ENCODE measurements around the gene SLC19A2. TPM values are rescaled to one million over a fixed set of nuclear protein-coding genes. Genes with fewer than 3 reads are reported as not detected.

The SLC19A2 gene
- total and polyA plus RNA-seq, 2 of the 8 experiments (the other 6 are each of a cell fraction or from before 2014, with no cell fraction given): 21.2 to 23.2 TPM

DNA sequence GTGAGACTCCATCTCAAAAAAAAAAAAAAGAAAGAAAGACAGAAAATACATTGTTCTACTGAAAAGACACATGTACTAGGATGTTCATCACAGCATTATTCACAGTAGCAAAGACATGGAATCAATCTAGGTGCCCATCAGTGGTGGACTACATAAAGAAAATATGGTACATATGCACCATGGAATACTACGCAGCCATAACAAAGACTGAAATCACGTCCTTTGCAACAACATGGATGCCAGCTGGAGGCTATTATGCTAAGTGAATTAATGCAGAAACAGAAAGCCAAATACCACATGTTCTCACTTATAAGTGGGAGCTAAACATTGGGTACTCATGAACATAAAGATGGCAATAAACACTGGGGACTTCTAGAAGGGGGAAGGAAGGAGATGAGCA is 48.9 kb upstream of the SLC19A2 start:
- Histone ChIP-seq H2BK15ac (ENCODE audit: low read length) (no peak overlapping the region), H4K91ac (replicated peaks; ENCODE audit: insufficient read length, low read length) (no peak overlapping the region), H2AK5ac (ENCODE audit: low read depth, low read length) (no peak overlapping the region), H2BK120ac (replicated peaks; ENCODE audit: low read depth, low read length) (no peak overlapping the region), H3K36me3 (ENCODE audit: control insufficient read depth in 2 of 4, insufficient read depth in 4 of 4, low read length in 3 of 4) (no peaks in the 10 kb centered on the region), H3K79me1 (ENCODE audit: low read depth, low read length) (no peaks in the 10 kb centered on the region), H4K5ac (ENCODE audit: insufficient read length, low read depth, low read length) (no peak overlapping the region), H2BK12ac (ENCODE audit: low read depth, low read length) (no peak overlapping the region), H3K4ac (replicated peaks; ENCODE audit: insufficient read length, low read depth, low read length) (no peak overlapping the region), H3K79me2 (ENCODE audit: control insufficient read depth in 1 of 2, insufficient read depth in 2 of 2, low read length in 2 of 2) (no peaks in the 10 kb centered on the region), H2BK20ac (ENCODE audit: low read length) (no peak overlapping the region), H2AFZ (ENCODE audit: low read length) (no peak overlapping the region), H3K14ac (ENCODE audit: insufficient read length) (no peak overlapping the region), H4K20me1 (replicated peaks in 1 of 2; ENCODE audit: control insufficient read depth in 1 of 2, insufficient read depth in 2 of 2, low read length in 2 of 2) (no peaks in the 10 kb centered on the region), H2BK5ac (ENCODE audit: low read depth, low read length) (no peak overlapping the region), H3K4me3 (ENCODE audit: extremely low read depth in 1 of 4, insufficient read depth in 2 of 4, low read depth in 3 of 4, low read length in 4 of 4) (no peak overlapping the region), H3K56ac (replicated peaks; ENCODE audit: insufficient read length, low read depth, low read length) (no peak overlapping the region), H3K9me3 (ENCODE audit: insufficient read depth in 2 of 2, low read depth in 1 of 2, low read length in 1 of 2) (no peaks in the 10 kb centered on the region), H3K27ac (ENCODE audit: low read depth, low read length) (no peak overlapping the region), H3K23ac (ENCODE audit: insufficient read length) (no peak overlapping the region), H3K23me2 (ENCODE audit: low read depth, low read length) (no peaks in the 10 kb centered on the region), H4K8ac (ENCODE audit: extremely low read depth, insufficient read depth, low read length) (no peak overlapping the region), H3K18ac (ENCODE audit: extremely low read depth, low read length) (no peak overlapping the region), H3K4me1 (replicated peaks in 1 of 4; ENCODE audit: control insufficient read depth in 3 of 4, insufficient read depth in 4 of 4, low read length in 3 of 4) (peaks cover 0 to 4% (median under 1%) of the 10 kb centered on the region in 4 experiments; a peak in 2 of 7 replicates), H3K9ac (replicated peaks in 1 of 4; ENCODE audit: extremely low read depth in 1 of 4, low read depth in 3 of 4, low read length in 3 of 4) (no peak overlapping the region), H3K4me2 (ENCODE audit: insufficient read depth in 1 of 2, low read depth in 2 of 2, low read length in 2 of 2) (no peak overlapping the region), H3K27me3 (replicated peaks in 1 of 4; ENCODE audit: control insufficient read depth in 3 of 4, extremely low read depth in 1 of 4, insufficient read depth in 3 of 4, low read length in 3 of 4) (no peaks in the 10 kb centered on the region)
- 91% methylated on average over 2 of the region's 2 CpGs; no CpG with 5 or more reads in 1 of the 2 experiments for WGBS, 2 experiments (ENCODE audit: extremely low coverage in 1 of 2, insufficient coverage in 1 of 2, insufficient read length in 1 of 2, insufficient replicate concordance in 2 of 2, low coverage in 1 of 2, low lambda C conversion rate in 2 of 2, missing lambda C conversion rate in 1 of 2)
- POLR2A ChIA-PET (ENCODE audit: partially characterized antibody): no interaction called here
- CTCF ChIA-PET (ENCODE audit: partially characterized antibody): interaction anchor here (1.9 kb wide), 1 partner anchor 11 kb away, joined by 10 read pairs; no protein-coding TSS in a partner anchor
- DNase-seq (ENCODE audit: low read depth in 1 of 2, low spot score in 2 of 2): no peak
- FAIRE-seq: no peak
- TF ChIP-seq GTF2F1 (IDR thresholded peaks at IDR 0.05; ENCODE audit: borderline replicate concordance, low read depth, low read length): no peak
- no peak for TF ChIP-seq CBX5 (IDR thresholded peaks at IDR 0.05; ENCODE audit: low read depth, low read length)
- no peak for TF ChIP-seq SAP30 (IDR thresholded peaks at IDR 0.05; ENCODE audit: insufficient read depth, insufficient replicate concordance, low read length)
- TF ChIP-seq SIN3A (conservative IDR thresholded peaks at IDR 0.05 in 1 of 2, IDR thresholded peaks at IDR 0.05 in 1 of 2; ENCODE audit: low read depth in 1 of 2, low read length in 2 of 2): no peak
- no peak for TF ChIP-seq RBBP5 (IDR thresholded peaks at IDR 0.05; ENCODE audit: borderline replicate concordance, low read depth, low read length)
- TF ChIP-seq JUN (IDR thresholded peaks at IDR 0.05; ENCODE audit: low read depth, low read length): no peak
- TF ChIP-seq, protein P1, sequence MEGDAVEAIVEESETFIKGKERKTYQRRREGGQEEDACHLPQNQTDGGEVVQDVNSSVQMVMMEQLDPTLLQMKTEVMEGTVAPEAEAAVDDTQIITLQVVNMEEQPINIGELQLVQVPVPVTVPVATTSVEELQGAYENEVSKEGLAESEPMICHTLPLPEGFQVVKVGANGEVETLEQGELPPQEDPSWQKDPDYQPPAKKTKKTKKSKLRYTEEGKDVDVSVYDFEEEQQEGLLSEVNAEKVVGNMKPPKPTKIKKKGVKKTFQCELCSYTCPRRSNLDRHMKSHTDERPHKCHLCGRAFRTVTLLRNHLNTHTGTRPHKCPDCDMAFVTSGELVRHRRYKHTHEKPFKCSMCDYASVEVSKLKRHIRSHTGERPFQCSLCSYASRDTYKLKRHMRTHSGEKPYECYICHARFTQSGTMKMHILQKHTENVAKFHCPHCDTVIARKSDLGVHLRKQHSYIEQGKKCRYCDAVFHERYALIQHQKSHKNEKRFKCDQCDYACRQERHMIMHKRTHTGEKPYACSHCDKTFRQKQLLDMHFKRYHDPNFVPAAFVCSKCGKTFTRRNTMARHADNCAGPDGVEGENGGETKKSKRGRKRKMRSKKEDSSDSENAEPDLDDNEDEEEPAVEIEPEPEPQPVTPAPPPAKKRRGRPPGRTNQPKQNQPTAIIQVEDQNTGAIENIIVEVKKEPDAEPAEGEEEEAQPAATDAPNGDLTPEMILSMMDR (IDR thresholded peaks at IDR 0.05; ENCODE audit: control extremely low read depth in 1 of 3, insufficient read depth in 1 of 3, low read depth in 1 of 3, low read length in 3 of 3): no peak
- TF ChIP-seq POLR2A (IDR thresholded peaks at IDR 0.05; ENCODE audit: control extremely low read depth in 1 of 2, low read depth in 2 of 2, low read length in 2 of 2): no peak
- TF ChIP-seq, protein P2, sequence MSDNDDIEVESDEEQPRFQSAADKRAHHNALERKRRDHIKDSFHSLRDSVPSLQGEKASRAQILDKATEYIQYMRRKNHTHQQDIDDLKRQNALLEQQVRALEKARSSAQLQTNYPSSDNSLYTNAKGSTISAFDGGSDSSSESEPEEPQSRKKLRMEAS (IDR thresholded peaks at IDR 0.05): no peak
- no peak for TF ChIP-seq CTBP2 (IDR thresholded peaks at IDR 0.05; ENCODE audit: borderline replicate concordance, insufficient read depth, insufficient read length, low read length)
- no peak for TF ChIP-seq NANOG (IDR thresholded peaks at IDR 0.05; ENCODE audit: insufficient read depth, low read depth, low read length, poor library complexity, severe bottlenecking)

Measured in H1 (cell line).